ENCODE measurements around the gene ANTXR1. TPM values are rescaled to one million over a fixed set of nuclear protein-coding genes. Genes with fewer than 3 reads are reported as not detected.
A peak's percentile ranks its signal among the peaks of the same experiment; 100 is the strongest.

ANTXR1 gene
- total and polyA plus RNA-seq, 2 experiments from 2014 or later = 29.1 to 34.7 TPM

DNA sequence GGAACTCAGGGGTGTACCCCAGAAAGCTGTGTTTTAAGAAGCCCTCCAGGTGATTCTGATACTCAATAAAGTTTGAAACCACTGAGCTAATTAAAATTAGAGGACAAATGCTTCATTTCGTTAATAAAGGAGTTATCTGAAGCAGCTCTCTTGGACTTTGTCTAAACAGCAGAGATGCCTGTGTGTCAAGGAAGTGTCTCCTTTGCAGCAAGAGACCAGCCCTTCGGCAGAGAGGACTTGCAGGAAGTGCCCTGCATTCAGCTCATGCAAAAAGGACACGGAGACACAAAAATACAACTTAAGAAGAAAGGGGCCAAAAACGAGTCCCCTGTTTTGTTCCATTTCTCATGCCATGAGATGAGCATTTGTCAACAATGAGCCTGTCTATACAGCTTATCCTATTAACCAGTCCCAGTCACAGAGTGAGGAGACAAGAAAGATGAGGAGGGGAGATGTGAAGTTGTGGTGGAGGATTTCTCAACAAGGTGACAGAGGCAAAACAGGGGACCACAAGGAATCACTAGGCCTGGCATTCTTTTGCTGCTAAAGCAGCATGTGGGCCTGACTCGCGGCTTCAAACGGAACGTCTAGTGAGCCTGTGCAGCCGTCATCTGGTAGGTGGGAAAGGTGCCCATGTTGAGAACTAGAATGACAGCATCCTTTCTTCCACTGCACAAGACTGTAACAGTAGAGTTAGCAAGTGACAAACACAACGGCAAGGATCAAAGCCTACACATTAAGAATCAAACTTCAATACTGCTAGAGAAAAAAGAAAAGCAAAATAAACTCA is 152.3 kb downstream of the ANTXR1 start:
- no peaks in the 10 kb centered on the region for H4K20me1 ChIP-seq (ENCODE audit: insufficient read depth, poor library complexity, severe bottlenecking)
- H2AFZ ChIP-seq = no peak overlapping the region
- peaks cover 9% of the 10 kb centered on the region for H3K4me1 ChIP-seq (ENCODE audit: insufficient read depth)
- H3K79me2 ChIP-seq = no peaks in the 10 kb centered on the region
- no peaks in the 10 kb centered on the region for H3K9me2 ChIP-seq (replicated peaks; ENCODE audit: insufficient read depth)
- WGBS (ENCODE audit: low lambda C conversion rate, missing lambda C conversion rate) = 82% methylated on average over 10 of the region's 10 CpGs
- H3K27me3 ChIP-seq = no peaks in the 10 kb centered on the region
- TF ChIP-seq EZH2 (IDR thresholded peaks at IDR 0.05; ENCODE audit: borderline replicate concordance) (no peak), EZH2phosphoT487 (IDR thresholded peaks at IDR 0.05; ENCODE audit: low read depth, severe bottlenecking, unreplicated experiment) (no peak)
- TF ChIP-seq, protein P1, sequence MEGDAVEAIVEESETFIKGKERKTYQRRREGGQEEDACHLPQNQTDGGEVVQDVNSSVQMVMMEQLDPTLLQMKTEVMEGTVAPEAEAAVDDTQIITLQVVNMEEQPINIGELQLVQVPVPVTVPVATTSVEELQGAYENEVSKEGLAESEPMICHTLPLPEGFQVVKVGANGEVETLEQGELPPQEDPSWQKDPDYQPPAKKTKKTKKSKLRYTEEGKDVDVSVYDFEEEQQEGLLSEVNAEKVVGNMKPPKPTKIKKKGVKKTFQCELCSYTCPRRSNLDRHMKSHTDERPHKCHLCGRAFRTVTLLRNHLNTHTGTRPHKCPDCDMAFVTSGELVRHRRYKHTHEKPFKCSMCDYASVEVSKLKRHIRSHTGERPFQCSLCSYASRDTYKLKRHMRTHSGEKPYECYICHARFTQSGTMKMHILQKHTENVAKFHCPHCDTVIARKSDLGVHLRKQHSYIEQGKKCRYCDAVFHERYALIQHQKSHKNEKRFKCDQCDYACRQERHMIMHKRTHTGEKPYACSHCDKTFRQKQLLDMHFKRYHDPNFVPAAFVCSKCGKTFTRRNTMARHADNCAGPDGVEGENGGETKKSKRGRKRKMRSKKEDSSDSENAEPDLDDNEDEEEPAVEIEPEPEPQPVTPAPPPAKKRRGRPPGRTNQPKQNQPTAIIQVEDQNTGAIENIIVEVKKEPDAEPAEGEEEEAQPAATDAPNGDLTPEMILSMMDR (IDR thresholded peaks at IDR 0.05; ENCODE audit: poor library complexity) = no peak
- no peaks in the 10 kb centered on the region for H3K9me3 ChIP-seq (ENCODE audit: low read depth)
- DNase-seq (ENCODE audit: low spot score) = no peak
- H3K4me2 ChIP-seq = no peak overlapping the region
- H3K27ac ChIP-seq = peak overlapping the region; percentile 73
- no peaks in the 10 kb centered on the region for H3K36me3 ChIP-seq (replicated peaks; ENCODE audit: insufficient read depth, low read depth)
- H3K4me3 ChIP-seq = no peak overlapping the region

DNA sequence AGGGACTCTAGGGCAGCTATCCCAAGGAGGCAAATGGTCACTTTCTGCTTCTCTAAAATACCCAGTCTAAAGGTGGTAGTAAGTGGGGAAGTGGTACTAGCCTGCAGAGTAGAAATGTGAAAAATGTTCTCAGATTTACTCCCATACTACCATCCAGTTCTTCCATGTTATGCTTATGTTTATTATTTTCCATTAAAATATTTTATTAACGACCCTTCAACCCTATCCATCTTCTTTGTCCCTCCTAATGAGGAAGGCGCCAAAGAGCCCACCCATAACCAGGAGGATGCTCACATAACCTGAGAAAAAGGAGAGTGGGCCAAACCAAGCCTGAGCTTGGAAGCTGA is 153.5 kb downstream of the ANTXR1 start:
- Histone ChIP-seq H3K4me3 (no peak overlapping the region), H3K4me1 (ENCODE audit: insufficient read depth) (peaks cover 16% of the 10 kb centered on the region), H2AFZ (no peak overlapping the region), H3K36me3 (replicated peaks; ENCODE audit: insufficient read depth, low read depth) (no peaks in the 10 kb centered on the region), H3K27me3 (no peaks in the 10 kb centered on the region), H3K4me2 (no peak overlapping the region), H3K79me2 (no peaks in the 10 kb centered on the region), H4K20me1 (ENCODE audit: insufficient read depth, poor library complexity, severe bottlenecking) (no peaks in the 10 kb centered on the region), H3K9me3 (ENCODE audit: low read depth) (no peaks in the 10 kb centered on the region), H3K27ac (no peak overlapping the region), H3K9me2 (replicated peaks; ENCODE audit: insufficient read depth) (no peaks in the 10 kb centered on the region)
- no peak for DNase-seq (ENCODE audit: low spot score)
- TF ChIP-seq EZH2 (IDR thresholded peaks at IDR 0.05; ENCODE audit: borderline replicate concordance) = no peak
- TF ChIP-seq, protein P1 (IDR thresholded peaks at IDR 0.05; ENCODE audit: poor library complexity) = no peak
- no peak for TF ChIP-seq EZH2phosphoT487 (IDR thresholded peaks at IDR 0.05; ENCODE audit: low read depth, severe bottlenecking, unreplicated experiment)
- 96% methylated on average over 2 of the region's 2 CpGs for WGBS (ENCODE audit: low lambda C conversion rate, missing lambda C conversion rate)

DNA sequence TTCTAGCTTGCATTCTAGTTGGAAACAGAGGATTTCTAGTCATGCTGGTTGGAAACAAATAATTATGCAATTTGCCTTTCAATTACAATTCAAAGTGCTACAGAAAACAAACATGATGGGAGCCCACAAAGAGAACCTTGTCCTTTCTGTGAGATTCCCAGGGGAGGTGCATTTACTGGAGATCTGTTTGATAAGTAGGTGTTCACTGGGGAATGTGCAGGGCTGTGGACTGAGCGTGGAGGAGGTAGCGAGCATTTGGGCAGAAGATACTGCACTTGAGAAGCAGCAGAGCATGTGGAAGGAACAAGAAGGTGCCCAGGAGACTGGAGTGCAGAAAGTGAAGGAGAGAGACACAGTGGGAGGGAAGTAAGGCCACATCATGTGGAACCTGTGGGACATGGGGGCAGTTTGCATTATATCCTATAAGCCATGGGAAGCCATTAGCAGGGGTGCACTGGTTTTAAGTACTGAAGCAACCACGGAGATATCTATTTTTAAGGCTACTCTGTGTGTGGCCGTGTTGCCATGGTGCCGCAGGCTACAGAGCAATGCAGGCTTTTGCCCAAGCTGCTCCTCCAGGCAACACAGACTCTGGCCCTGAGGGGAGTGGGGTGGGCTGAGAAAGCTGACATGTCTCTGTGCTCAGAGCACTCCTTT is 154.0 kb downstream of the ANTXR1 start:
- no peaks in the 10 kb centered on the region for H4K20me1 ChIP-seq (ENCODE audit: insufficient read depth, poor library complexity, severe bottlenecking)
- no peaks in the 10 kb centered on the region for H3K27me3 ChIP-seq
- H3K4me1 ChIP-seq (ENCODE audit: insufficient read depth) = peaks cover 21% of the 10 kb centered on the region
- WGBS (ENCODE audit: low lambda C conversion rate, missing lambda C conversion rate) = 89% methylated on average over 5 of the region's 5 CpGs
- H3K79me2 ChIP-seq = no peaks in the 10 kb centered on the region
- H3K36me3 ChIP-seq (replicated peaks; ENCODE audit: insufficient read depth, low read depth) = no peaks in the 10 kb centered on the region
- no peak overlapping the region for H3K27ac ChIP-seq
- no peak overlapping the region for H3K4me3 ChIP-seq
- no peaks in the 10 kb centered on the region for H3K9me3 ChIP-seq (ENCODE audit: low read depth)
- DNase-seq (ENCODE audit: low spot score) = no peak
- H3K9me2 ChIP-seq (replicated peaks; ENCODE audit: insufficient read depth) = no peaks in the 10 kb centered on the region
- TF ChIP-seq EZH2phosphoT487 (IDR thresholded peaks at IDR 0.05; ENCODE audit: low read depth, severe bottlenecking, unreplicated experiment) (no peak), EZH2 (IDR thresholded peaks at IDR 0.05; ENCODE audit: borderline replicate concordance) (no peak)
- TF ChIP-seq, protein P1 (IDR thresholded peaks at IDR 0.05; ENCODE audit: poor library complexity) = no peak
- H3K4me2 ChIP-seq = no peak overlapping the region
- no peak overlapping the region for H2AFZ ChIP-seq

Measured in hepatocyte (in vitro differentiated cells).